Occipital lobe (tissue), 2 donors: Measurements from ENCODE around the gene CHD5. TPM values are rescaled to one million over a fixed set of nuclear protein-coding genes. Genes with fewer than 3 reads are reported as not detected.

Experiments
- DNase-seq: peaks from one replicate; lab custom pipeline; 2025; lab: John Stamatoyannopoulos, UW
- total RNA-seq: library from RNA; depleted of rRNA; stranded (reverse); fragments of >200 nt; gene quantifications from one replicate; pipeline ENCODE4 v1.2.3, GENCODE V29; 2014

CHD5 gene
- total RNA-seq, 1 donor from 2014 or later: 40.9 TPM

GRCh38 chr1:6100861-6101783 lies 79.0 kb downstream of the CHD5 start:
- no peak for DNase-seq

DNA sequence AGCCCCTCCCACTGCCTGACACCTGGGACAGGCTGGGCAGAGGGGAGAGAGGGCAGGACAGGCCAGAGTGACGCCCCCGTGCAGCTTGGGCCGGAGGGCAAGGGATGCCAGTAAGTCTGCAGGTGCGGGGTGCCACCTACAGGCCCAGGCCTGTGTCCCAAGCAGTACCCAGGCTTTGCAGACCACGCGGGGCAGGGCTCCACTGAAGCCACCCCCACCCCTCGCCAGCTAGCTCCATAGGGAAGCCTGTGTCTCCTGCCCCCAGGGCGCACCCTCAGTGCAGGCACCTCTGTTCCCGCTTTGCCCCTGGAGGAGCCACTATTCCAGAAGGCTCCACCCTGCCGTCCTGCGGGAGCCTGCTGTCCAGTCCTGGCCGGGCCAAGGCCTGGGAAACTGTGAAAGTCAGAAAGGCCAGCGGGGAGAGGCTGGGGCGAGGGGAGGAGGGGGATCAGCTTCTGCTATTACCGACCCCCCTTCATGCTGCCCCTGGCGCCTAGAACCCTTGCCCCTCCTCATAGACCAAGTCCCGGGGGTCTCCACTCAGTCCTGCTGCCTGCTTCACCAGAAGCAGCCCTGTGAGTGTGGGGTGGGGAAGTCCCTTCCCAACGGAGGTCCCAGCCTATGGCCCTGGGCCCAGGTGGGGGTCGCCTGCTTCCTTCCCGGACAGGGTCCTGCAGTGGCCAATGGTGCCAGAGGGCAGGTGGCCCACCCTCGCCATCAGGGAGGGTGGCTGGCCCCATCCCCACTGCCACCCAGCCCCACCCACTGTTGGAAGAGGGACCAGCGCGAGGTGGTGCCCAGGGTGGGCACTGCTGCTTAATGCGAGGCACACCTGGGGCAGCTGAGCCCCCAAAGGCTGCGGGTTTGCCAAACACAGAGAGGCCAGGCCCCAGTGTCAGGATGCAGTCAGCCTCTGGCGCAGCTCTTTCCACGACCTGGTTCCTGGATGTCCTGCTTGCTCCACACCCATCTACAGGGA lies 80.0 kb downstream of the CHD5 start:
- DNase-seq: no peak

- no peak for DNase-seq
Measured at GRCh38 chr1:6099297-6099696, 80.8 kb downstream of the CHD5 start.

GRCh38 chr1:6098303-6099215 lies 81.6 kb downstream of the CHD5 start:
- peak; percentile 40 for DNase-seq

- no peak for DNase-seq
Measured at GRCh38 chr1:6097824-6098223, 82.3 kb downstream of the CHD5 start.

- DNase-seq: no peak
Measured at GRCh38 chr1:6097117-6097595, 83.0 kb downstream of the CHD5 start.

DNA sequence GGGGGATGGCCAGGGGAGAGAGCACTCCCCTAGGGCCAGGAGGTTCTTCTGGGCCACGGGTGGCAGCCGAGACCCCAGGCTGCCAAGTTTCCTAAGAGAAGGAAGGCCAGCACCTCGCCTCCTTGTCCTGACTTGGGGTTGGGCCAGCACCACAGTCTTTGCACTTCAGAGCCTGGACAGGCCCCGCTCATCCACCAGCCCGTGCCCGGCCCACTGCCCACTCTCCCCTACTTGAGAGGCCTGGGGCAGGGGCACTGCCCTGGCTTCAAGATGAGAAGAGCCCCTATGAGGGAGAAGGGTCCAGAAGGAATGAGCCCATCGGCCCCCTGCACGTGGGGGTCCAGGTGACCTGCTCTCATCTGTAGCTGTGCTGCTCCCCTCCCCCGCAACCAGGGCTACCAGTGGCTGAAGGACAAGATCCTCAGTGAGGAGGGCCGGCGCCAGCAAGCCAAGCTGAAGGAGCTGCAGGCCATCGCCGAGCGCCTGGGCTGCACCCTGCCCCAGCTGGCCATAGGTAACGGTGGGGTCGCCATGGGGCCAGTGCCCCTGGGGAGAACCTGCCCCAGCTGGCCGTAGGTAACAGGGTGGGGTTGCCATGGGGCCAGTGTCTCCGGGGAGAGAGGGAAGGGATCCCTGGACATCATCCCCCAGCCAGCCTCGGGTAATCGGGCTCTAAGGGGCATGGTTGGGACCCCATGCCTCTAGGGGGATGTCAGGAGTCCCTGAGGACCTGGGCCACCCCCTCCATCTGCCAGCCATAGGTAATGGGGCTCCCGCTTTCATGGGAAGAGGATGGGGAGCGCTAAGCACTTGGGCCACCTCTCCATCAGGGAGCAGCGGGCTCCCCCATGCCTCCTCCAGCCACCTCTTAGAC lies 83.6 kb downstream of the CHD5 start:
- DNase-seq: no peak

DNA sequence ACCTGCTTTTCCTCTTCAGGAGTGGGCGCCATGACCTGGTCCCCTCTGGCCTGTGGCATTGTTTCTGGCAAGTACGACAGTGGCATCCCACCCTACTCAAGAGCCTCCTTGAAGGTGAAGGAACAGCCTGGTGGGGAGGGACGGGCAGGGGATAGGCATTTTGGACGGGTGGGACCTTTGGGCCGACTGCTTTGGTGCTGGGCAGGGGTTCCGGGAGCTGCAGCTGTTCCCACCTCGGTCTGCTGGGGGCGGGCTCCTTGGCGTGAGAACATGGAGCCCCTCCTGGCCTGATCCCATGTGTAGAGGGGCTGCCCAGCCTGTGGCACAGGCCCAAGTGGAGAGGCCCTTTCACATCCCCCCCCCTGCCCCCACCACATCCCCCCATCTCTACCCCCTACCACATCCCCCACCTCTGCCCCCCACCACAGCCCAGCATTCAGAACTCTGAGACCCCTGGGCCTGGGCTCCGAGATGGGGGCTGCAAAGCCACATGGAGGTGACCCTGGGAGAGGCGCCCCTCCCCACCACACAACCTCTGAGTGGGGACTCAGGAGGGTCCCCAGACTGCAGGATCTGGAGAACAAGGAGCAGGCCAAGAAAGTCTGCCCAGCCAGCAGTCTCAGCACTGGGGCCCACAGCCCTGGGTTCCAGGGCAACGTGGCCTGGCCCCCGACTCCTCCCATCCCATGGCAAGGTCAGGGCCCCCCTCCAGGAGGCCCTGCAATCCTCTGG lies 84.4 kb downstream of the CHD5 start:
- no peak for DNase-seq

DNA sequence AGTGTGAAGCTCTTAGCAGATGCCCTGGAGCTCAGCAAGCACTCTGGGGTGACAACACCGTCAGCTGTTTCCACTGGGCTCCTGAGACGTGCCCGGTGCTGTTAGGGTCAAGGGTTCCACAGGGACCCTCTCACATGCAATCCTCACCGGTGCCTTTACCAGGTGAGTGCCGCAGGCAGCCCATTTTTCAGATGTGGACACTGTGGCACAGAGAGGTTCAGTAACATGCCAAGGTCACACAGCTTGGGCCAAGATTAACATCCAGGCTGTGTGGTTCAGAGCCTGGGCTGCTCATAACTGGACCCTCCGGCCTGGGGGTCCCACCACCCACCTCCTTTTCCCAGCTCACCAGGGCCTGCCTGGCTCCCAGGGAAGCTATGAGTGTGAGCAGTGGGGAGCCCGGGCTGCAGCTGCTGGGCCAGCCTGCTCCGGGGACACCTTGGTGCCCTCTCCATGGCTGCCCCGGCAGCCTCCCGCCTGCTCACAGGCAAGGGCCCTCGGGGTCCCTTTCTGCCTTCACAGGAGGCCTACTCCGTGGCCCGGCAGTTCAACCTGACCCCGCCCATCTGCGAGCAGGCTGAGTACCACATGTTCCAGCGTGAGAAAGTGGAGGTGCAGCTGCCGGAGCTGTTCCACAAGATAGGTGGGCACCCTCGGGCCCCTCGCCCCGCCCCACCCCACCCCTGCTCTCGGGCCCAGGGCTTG lies 85.2 kb downstream of the CHD5 start:
- DNase-seq: no peak

- DNase-seq: no peak
Measured at GRCh38 chr1:6094246-6094645, 85.9 kb downstream of the CHD5 start.

GRCh38 chr1:6093611-6094010 lies 86.5 kb downstream of the CHD5 start:
- no peak for DNase-seq

- DNase-seq: no peak
Measured at GRCh38 chr1:6093071-6093470, 87.0 kb downstream of the CHD5 start.

- DNase-seq: no peak
Measured at GRCh38 chr1:6092211-6092610, 87.9 kb downstream of the CHD5 start.

- DNase-seq: no peak
Measured at GRCh38 chr1:6091823-6092109, 88.4 kb downstream of the CHD5 start.

DNA sequence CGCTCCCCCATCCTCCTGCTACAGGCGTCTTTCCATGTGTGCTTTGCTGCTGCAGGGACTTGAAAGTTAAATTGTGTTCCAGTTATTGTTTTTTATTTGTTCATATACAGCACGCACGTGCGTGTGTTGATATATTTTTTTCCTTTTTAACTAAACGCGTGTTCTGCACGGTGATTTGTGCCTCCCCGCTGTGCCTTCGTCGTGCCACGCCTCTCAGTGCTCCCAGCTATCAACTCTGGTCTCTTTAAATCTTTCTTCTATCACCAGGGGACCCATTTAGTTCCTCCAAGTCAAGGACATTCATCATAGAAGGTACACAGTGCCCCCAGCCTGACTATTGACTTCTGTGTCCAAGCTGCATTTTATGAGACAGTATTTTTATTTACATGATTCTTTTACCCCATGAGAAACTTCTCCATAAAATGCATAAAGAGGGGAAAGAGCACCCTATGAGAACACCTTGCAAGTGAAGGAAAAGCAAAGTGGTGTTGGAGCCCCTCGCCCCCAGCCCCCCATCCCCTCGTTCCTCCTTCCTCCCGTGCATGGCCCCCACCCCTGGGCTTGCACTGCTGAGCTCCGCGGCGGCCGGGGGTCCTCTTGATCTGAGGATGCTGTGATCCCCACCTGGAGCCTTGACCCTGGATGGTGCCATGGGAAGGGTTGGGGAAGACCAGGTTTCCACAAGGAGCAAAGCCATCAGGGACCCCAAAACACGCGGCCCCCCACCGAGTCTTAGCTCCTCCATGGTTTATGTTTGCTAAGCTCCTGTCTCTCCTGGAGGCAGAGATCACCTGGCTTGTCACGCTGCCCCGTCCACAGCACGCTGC lies 88.9 kb downstream of the CHD5 start:
- DNase-seq: no peak

DNA sequence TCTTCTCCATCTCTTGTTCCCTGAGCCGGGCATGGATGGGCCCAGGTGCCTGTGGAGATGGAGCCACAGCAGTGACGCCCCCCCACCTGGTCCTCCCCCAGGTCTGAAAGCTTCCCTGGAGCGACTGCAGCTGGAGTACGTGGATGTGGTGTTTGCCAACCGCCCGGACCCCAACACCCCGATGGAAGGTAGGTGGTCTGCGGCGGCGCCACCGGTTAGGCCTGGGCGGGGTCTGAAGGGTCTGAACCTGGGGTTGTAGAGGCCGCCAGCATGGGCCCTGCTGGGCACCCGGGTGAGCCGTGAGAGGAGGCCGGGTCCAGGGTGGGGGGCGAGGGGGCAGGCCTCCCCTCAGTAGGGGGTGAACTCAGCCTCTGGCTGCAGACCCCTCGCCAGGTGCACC lies 89.8 kb downstream of the CHD5 start:
- DNase-seq: no peak

DNA sequence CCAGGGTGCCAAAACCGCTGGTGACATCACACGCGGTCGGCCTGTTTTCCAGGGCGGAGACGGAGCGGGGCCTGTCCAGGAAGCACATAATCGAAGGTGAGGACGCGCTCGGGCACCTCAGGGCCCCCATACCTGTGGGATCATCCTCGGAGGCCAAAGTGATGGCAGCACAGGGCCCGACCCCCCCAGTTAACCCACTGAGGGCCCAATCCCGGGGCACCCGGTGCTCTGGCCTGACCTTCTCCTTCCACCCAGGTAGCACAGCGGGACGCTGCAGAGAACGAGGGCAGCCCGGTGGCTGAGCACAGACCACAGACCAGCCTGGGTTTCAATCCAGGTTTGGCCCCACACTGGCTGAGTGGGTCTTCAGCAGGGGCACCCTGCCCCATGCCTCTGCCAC lies 91.2 kb downstream of the CHD5 start:
- DNase-seq: no peak

DNA sequence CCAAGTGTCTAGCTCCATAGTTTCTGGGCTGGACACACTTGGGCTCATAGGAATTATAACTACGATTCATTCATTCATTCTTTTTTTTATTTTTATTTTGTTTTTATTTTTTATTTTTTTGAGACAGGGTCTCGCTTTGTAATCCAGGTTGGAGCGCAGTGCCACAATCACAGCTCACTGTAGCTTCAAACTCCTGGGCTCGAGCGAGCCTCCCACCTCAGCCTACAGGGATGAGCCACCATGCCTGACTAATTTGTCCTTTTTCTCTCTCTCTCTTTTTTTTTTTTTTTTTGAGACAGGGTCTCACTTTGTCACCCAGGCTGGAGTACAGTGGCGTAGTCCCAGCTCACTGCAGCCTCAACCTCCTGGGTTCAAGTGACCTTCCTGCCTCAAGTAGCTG lies 92.2 kb downstream of the CHD5 start:
- DNase-seq: no peak
